H1 (cell line): ENCODE results near the gene DBX1. TPM values are rescaled to one million over a fixed set of nuclear protein-coding genes. Genes with fewer than 3 reads are reported as not detected.
A peak's percentile ranks its signal among the peaks of the same experiment; 100 is the strongest.

ENCODE experiments used
- CEBPB ChIP-seq: IDR thresholded peaks from 2 replicates; pipeline ENCODE4 v1.6.1; 2012; ENCODE audit warnings: low read depth, low read length
- polyA plus RNA-seq, 7 experiments: library from polyadenylated mRNA; depleted of rRNA in 3 of 7; stranded (reverse) in 5 of 7; unstranded in 2 of 7; fragments of >200 nt in 5 of 7; fragments of 200-250 nt in 2 of 7; gene quantifications; 1 replicate in 5 of 7; 2 replicates in 1 of 7; 4 replicates in 1 of 7; pipeline versions ENCODE4 v1.2.1 to v1.2.3, GENCODE V29; 2011 to 2013; ENCODE audit warnings: missing spikeins in 2 of 7, mixed read lengths in 2 of 7
- total RNA-seq: library from RNA; stranded (reverse); fragmentation: NEBNext Ultra II Directional; extraction: Animal tissue kit (Norgen Biotek cat#: 25700); gene quantifications from 2 replicates; pipeline ENCODE4 v1.2.1, GENCODE V29; 2021
- TF ChIP-seq, protein P1 (sequence below): IDR thresholded peaks from 2 replicates; pipeline ENCODE4 v1.6.1; 2012; ENCODE audit warnings: inconsistent platforms

Gene DBX1
- total and polyA plus RNA-seq, 2 of the 8 experiments (the other 6 are each of a cell fraction or from before 2014, with no cell fraction given): not detected

DNA sequence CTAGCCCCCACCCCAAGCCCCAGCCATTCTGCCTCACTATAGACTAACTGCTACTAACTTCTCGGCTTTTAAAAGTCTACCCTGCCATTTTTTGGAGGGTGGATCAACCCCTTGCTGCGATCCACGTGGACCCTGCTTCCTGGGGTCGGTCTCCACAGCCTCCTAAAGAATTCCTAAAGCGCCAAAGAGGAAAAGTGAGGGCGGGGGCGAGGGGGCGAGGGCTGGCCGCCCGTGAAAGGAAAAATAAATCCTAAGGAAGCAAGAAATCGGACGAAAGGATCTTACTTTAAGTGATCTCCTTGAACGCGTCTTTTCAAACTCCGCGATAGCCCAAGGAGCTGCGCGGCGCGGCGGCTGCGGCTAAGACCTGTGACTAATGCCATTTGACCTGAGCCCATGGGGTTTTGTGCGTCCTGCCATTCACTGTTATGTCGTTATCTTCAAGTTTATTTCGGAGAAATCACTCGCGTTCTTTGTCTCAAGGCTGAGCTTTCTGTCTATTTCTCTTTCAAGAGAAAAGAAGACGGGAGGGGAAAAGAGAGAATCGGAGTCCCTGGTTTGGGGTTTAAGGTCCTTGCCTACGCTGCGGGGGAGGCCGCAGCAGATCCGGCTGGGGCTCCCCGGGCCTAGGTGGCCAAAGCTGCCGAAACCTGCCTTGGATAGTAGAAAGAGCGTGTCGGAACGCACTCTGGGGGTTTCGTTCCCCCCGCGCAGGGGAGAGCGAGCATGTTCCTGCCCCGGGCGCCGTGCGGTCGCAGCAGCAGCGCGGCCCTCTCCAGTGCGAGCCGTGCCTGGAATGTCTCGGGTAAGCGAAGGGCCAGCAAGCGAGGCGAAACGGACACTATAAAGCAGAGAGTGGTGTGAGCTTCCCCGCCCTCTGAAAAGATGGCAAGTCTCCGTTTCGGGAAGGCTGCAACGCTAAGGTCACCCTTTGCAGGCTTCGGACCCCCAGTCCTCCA, 2.8 kb upstream of the DBX1 start (continued):
- TF ChIP-seq, protein P1, sequence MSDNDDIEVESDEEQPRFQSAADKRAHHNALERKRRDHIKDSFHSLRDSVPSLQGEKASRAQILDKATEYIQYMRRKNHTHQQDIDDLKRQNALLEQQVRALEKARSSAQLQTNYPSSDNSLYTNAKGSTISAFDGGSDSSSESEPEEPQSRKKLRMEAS: peak; percentile 24; the same call in 1 of the 2 replicates
- TF ChIP-seq CEBPB: no peak
